Astrocyte of the cerebellum (primary cell): ENCODE data around the gene ARL8A.
"Not testable (repeated sequence)": the region's sequence is repeated elsewhere in the genome, so short reads cannot be mapped to it uniquely, and the experiment has no call there.

Experiments
- DNase-seq: peaks from one replicate; pipeline ENCODE4 v3.0.0-alpha.2; 2011; ENCODE audit warnings: low read depth
- H3K4me3 ChIP-seq: 2 replicates; pipeline ENCODE4 v1.5.1; 2011; ENCODE audit warnings: mild to moderate bottlenecking, low read depth, low read length, moderate library complexity
- CTCF ChIP-seq: IDR thresholded peaks from 2 replicates; pipeline ENCODE4 v1.5.1; 2012; ENCODE audit warnings: low read length, low read depth, moderate library complexity, mild to moderate bottlenecking; ENCODE audit errors: missing control alignments
- in situ Hi-C: cut with HindIII; loops from 2 replicates; pipeline ENCODE4 v1.10.0; 2017; ENCODE audit warnings: low sequenced_read_pairs

ARL8A gene

GRCh38 chr1:202151045-202151444 lies 6.5 kb upstream of the ARL8A start:
- in situ Hi-C loops = no loop called here
- DNase-seq = no peak
- H3K4me3 ChIP-seq = no peak overlapping the region
- no peak for TF ChIP-seq CTCF

- no peak for TF ChIP-seq CTCF
- no peak for DNase-seq
- in situ Hi-C loops = no loop called here
- no peak overlapping the region for H3K4me3 ChIP-seq
Observed at GRCh38 chr1:202150602-202151001, 6.1 kb upstream of the ARL8A start.

- in situ Hi-C loops = no loop called here
- H3K4me3 ChIP-seq = no peak overlapping the region
- DNase-seq = no peak
- TF ChIP-seq CTCF = no peak
Observed at GRCh38 chr1:202150187-202150586, 5.7 kb upstream of the ARL8A start.

GRCh38 chr1:202149566-202149965 lies 5.0 kb upstream of the ARL8A start:
- no peak overlapping the region for H3K4me3 ChIP-seq
- DNase-seq = no peak
- in situ Hi-C loops = no loop called here
- no peak for TF ChIP-seq CTCF

GRCh38 chr1:202148391-202148790 lies 3.9 kb upstream of the ARL8A start:
- no peak for DNase-seq
- H3K4me3 ChIP-seq = no peak overlapping the region
- in situ Hi-C loops = no loop called here
- no peak for TF ChIP-seq CTCF

- no peak for TF ChIP-seq CTCF
- in situ Hi-C loops = no loop called here
- DNase-seq = no peak
- H3K4me3 ChIP-seq = no peak overlapping the region
Observed at GRCh38 chr1:202146993-202147392, 2.5 kb upstream of the ARL8A start.

- DNase-seq = no peak
- TF ChIP-seq CTCF = no peak
Observed at GRCh38 chr1:202146279-202146678, 1.7 kb upstream of the ARL8A start.

GRCh38 chr1:202145744-202146140 lies 1.2 kb upstream of the ARL8A start:
- in situ Hi-C loops, H3K4me3 ChIP-seq, DNase-seq: not testable (repeated sequence)

More at GRCh38 chr1:202146279-202146678, 1.7 kb upstream of the ARL8A start:
- H3K4me3 ChIP-seq = no peak overlapping the region
- in situ Hi-C loops = no loop called here
